Measurements from ENCODE around the gene TMTC3. TPM values are rescaled to one million over a fixed set of nuclear protein-coding genes. Genes with fewer than 3 reads are reported as not detected.

The TMTC3 gene
- total and polyA plus RNA-seq, 8 donors, result 1.3 to 11.7 (median 4.7) TPM

DNA sequence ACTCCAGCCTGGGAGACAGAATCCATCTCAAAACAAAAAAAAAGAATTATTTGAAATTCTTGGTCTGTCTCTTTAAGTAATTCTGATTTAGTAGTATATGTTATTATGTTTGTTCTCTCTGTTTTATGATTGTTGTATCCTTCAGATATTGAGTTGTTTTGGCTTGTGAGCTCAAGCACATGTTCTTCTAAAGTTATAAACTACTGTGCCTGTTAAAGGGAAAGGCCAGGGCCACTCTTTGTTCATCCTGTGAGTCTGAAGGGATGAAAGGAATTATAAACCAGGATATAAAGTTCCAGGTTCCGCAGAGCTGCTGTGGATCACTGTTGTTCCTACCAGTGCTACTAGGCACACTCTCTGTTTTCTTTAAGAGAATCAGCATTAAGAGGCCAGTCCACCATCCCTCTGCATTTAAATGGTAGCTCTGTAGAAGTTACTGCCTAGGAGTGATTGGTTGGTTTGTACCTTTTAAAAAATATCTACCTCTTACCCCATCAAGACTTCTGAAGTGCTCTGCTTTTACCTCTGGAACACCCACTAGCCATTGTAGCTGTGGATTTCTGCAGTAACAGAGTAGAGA lies 14.1 kb downstream of the TMTC3 start:
- Histone ChIP-seq H3K27ac (no peak overlapping the region), H3K36me3 (peaks cover 0 to 5% (median 0%) of the 10 kb centered on the region in 3 donors), H3K4me1 (no peaks in the 10 kb centered on the region), H3K27me3 (no peaks in the 10 kb centered on the region), H3K4me3 (no peak overlapping the region), H3K9me3 (no peaks in the 10 kb centered on the region)
- ATAC-seq (no peak), DNase-seq (no peak), FAIRE-seq (no peak)
- intact Hi-C loops (cut with DNase I), result loop anchor here in 1 of 3 donors (10.0 kb wide), 1 partner anchor 839 kb away; no protein-coding TSS in a partner anchor
- 88 to 100% methylated on average over 1 of the region's 1 CpG for WGBS, 2 donors
- no peak for TF ChIP-seq CTCF (IDR thresholded peaks at IDR 0.05)

- intact Hi-C loops (cut with DNase I), result no loop called here
- no peaks in the 10 kb centered on the region for H3K4me1 ChIP-seq
- H3K36me3 ChIP-seq, result peaks cover 0 to 17% (median 3%) of the 10 kb centered on the region in 3 donors
- FAIRE-seq (no peak), ATAC-seq (no peak), DNase-seq (no peak)
- peaks cover 0 to 4% (median 0%) of the 10 kb centered on the region in 4 donors for H3K9me3 ChIP-seq
- no peak overlapping the region for H3K27ac ChIP-seq
- H3K4me3 ChIP-seq, result no peak overlapping the region
- WGBS, 2 donors, result 90 to 94% methylated on average over 2 of the region's 2 CpGs
- no peak for TF ChIP-seq CTCF (IDR thresholded peaks at IDR 0.05)
- no peaks in the 10 kb centered on the region for H3K27me3 ChIP-seq
Measured at GRCh38 chr12:88163371-88163770, 21.3 kb downstream of the TMTC3 start.

DNA sequence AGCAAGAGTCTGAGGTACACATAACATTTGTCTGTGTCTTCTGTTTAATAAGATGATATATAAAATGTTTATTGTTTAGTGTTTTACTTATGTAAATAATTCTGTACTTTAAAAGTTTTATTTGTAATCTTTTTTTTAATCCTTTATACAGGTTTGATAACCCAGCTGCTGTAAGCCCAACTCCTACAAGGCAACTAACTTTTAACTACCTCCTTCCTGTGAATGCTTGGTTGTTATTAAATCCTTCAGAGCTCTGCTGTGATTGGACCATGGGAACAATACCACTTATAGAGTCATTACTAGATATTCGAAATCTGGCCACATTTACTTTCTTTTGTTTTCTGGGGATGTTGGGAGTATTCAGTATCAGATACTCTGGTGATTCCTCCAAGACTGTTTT lies 24.1 kb downstream of the TMTC3 start:
- DNase-seq, result no peak
- TF ChIP-seq CTCF (IDR thresholded peaks at IDR 0.05), result no peak
- Histone ChIP-seq H3K36me3 (peaks cover 0 to 12% (median 3%) of the 10 kb centered on the region in 3 donors), H3K4me1 (no peaks in the 10 kb centered on the region), H3K27ac (no peak overlapping the region), H3K4me3 (no peak overlapping the region), H3K9me3 (peaks cover 0 to 4% (median 0%) of the 10 kb centered on the region in 4 donors), H3K27me3 (no peaks in the 10 kb centered on the region)
- no peak for ATAC-seq
- WGBS, 2 donors, result 77 to 83% methylated on average over 1 of the region's 1 CpG
- intact Hi-C loops (cut with DNase I), result no loop called here
- FAIRE-seq, result no peak

- ATAC-seq (no peak), FAIRE-seq (no peak), DNase-seq (no peak)
- WGBS, 2 donors, result 90 to 91% methylated on average over 2 of the region's 2 CpGs
- H3K27me3 ChIP-seq, result no peaks in the 10 kb centered on the region
- H3K27ac ChIP-seq, result no peak overlapping the region
- no peak overlapping the region for H3K4me3 ChIP-seq
- peaks cover 0 to 11% (median 3%) of the 10 kb centered on the region in 3 donors for H3K36me3 ChIP-seq
- peaks cover 0 to 4% (median 0%) of the 10 kb centered on the region in 4 donors for H3K9me3 ChIP-seq
- no peak for TF ChIP-seq CTCF (IDR thresholded peaks at IDR 0.05)
- no peaks in the 10 kb centered on the region for H3K4me1 ChIP-seq
- intact Hi-C loops (cut with DNase I), result no loop called here
Measured at GRCh38 chr12:88167384-88167783, 25.3 kb downstream of the TMTC3 start.

GRCh38 chr12:88172844-88173407 lies 30.8 kb downstream of the TMTC3 start:
- H3K27me3 ChIP-seq, result no peaks in the 10 kb centered on the region
- no peak for FAIRE-seq
- intact Hi-C loops (cut with DNase I), result no loop called here

More at GRCh38 chr12:88172844-88173407, 30.8 kb downstream of the TMTC3 start:
- ATAC-seq (no peak), DNase-seq (no peak)
- H3K36me3 ChIP-seq, result peaks cover 0 to 10% (median 3%) of the 10 kb centered on the region in 3 donors
- H3K4me1 ChIP-seq, result no peaks in the 10 kb centered on the region
- H3K27ac ChIP-seq, result no peak overlapping the region
- no peak overlapping the region for H3K4me3 ChIP-seq
- no peaks in the 10 kb centered on the region for H3K9me3 ChIP-seq
- TF ChIP-seq CTCF (IDR thresholded peaks at IDR 0.05), result no peak

Data from pancreas (tissue), 10 donors.